Hepatocyte (in vitro differentiated cells): ENCODE data around the gene OR8B4. TPM values are rescaled to one million over a fixed set of nuclear protein-coding genes. Genes with fewer than 3 reads are reported as not detected.

Source experiments
- DNase-seq: peaks from one replicate; pipeline ENCODE4 v3.0.0-alpha.2; 2016; ENCODE audit warnings: low spot score
- H2AFZ ChIP-seq: fragments of 200-600 bp; sonication (generic); 2 replicates; pipeline ENCODE4 v1.6.0; 2016; ENCODE audit warnings: antibody characterized with exemption, mild to moderate bottlenecking
- H3K27ac ChIP-seq: fragments of 200-600 bp; sonication (generic); 2 replicates; pipeline ENCODE4 v1.5.1; 2016; ENCODE audit warnings: mild to moderate bottlenecking
- H3K27me3 ChIP-seq: fragments of 200-600 bp; sonication (generic); 2 replicates; pipeline ENCODE4 v1.6.1; 2016
- H3K36me3 ChIP-seq: fragments of 200-600 bp; sonication (generic); replicated peaks from 2 replicates; pipeline ENCODE4 v1.5.1; 2016; ENCODE audit warnings: low read depth; ENCODE audit not compliant: insufficient read depth
- H3K4me1 ChIP-seq: fragments of 200-600 bp; sonication (generic); 2 replicates; pipeline ENCODE4 v1.5.1; 2016; ENCODE audit warnings: mild to moderate bottlenecking, moderate library complexity; ENCODE audit not compliant: insufficient read depth
- H3K4me2 ChIP-seq: fragments of 200-600 bp; sonication (generic); 2 replicates; pipeline ENCODE4 v1.6.0; 2016
- H3K4me3 ChIP-seq: fragments of 200-600 bp; sonication (generic); 2 replicates; pipeline ENCODE4 v1.5.1; 2016; ENCODE audit warnings: mild to moderate bottlenecking
- H3K79me2 ChIP-seq: fragments of 200-600 bp; sonication (generic); 2 replicates; pipeline ENCODE4 v1.6.0; 2017; ENCODE audit warnings: mild to moderate bottlenecking
- H3K9me2 ChIP-seq: fragments of 200-600 bp; sonication (generic); replicated peaks from 2 replicates; pipeline ENCODE4 v1.6.0; 2017; ENCODE audit warnings: mild to moderate bottlenecking; ENCODE audit not compliant: insufficient read depth
- H3K9me3 ChIP-seq: fragments of 200-600 bp; sonication (generic); 2 replicates; pipeline ENCODE4 v1.5.1; 2016; ENCODE audit warnings: low read depth, mild to moderate bottlenecking
- H4K20me1 ChIP-seq: fragments of 200-600 bp; sonication (generic); 2 replicates; pipeline ENCODE4 v1.6.0; 2016; ENCODE audit warnings: mild to moderate bottlenecking; ENCODE audit not compliant: insufficient read depth, poor library complexity, severe bottlenecking
- EZH2 ChIP-seq: fragments of 200-600 bp; sonication (generic); IDR thresholded peaks from 2 replicates; pipeline ENCODE4 v1.6.1; 2016; ENCODE audit warnings: antibody characterized with exemption, mild to moderate bottlenecking, borderline replicate concordance
- EZH2phosphoT487 ChIP-seq: fragments of 200-600 bp; sonication (generic); IDR thresholded peaks from one replicate; pipeline ENCODE4 v1.6.1; 2018; ENCODE audit warnings: antibody characterized with exemption, mild to moderate bottlenecking, low read depth, moderate library complexity; ENCODE audit not compliant: unreplicated experiment, severe bottlenecking
- WGBS: methylation state at CpG from one replicate; pipeline ENCODE4 v1.1.6; 2016; ENCODE audit warnings: low lambda C conversion rate; ENCODE audit errors: missing lambda C conversion rate; 5-methylcytosine and 5-hydroxymethylcytosine counted together
- polyA plus RNA-seq: library from polyadenylated mRNA; unstranded; fragments of >200 nt; fragmentation: Nextera tagmentation; extraction: Ambion mirVana; gene quantifications from 2 replicates; pipeline ENCODE4 v1.2.1, GENCODE V29; 2016
- total RNA-seq: library from RNA; depleted of rRNA; stranded (reverse); fragments of >200 nt; gene quantifications from 2 replicates; pipeline ENCODE4 v1.2.3, GENCODE V29; 2014
- TF ChIP-seq, protein P1 (sequence below): fragments of 200-600 bp; sonication (generic); IDR thresholded peaks from 2 replicates; pipeline ENCODE4 v1.5.1; 2016; ENCODE audit warnings: antibody characterized with exemption, mild to moderate bottlenecking; ENCODE audit not compliant: poor library complexity

The OR8B4 gene
- total and polyA plus RNA-seq, 2 experiments from 2014 or later, result not detected

DNA sequence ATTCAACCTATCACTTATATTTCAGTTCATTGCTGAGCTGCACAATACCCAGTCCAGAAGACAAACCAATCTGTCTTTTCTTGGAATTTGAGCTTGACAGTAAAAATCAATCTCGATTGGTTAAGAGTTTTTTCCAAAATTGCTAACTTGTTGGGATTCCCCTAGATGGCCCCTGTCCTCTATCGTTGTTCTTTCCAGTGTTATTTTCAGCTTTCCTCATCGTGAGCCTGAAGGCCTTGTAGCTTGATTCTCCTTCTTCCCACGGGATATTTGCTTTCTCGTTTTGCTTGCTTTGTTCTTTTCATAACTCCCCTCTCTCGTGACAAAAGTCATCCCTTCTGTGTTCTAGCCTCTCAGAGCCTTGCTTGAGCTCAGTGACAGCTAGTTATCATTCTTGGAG, 17.8 kb upstream of the OR8B4 start:
- TF ChIP-seq EZH2, result no peak
- TF ChIP-seq EZH2phosphoT487, result no peak
- TF ChIP-seq, protein P1, sequence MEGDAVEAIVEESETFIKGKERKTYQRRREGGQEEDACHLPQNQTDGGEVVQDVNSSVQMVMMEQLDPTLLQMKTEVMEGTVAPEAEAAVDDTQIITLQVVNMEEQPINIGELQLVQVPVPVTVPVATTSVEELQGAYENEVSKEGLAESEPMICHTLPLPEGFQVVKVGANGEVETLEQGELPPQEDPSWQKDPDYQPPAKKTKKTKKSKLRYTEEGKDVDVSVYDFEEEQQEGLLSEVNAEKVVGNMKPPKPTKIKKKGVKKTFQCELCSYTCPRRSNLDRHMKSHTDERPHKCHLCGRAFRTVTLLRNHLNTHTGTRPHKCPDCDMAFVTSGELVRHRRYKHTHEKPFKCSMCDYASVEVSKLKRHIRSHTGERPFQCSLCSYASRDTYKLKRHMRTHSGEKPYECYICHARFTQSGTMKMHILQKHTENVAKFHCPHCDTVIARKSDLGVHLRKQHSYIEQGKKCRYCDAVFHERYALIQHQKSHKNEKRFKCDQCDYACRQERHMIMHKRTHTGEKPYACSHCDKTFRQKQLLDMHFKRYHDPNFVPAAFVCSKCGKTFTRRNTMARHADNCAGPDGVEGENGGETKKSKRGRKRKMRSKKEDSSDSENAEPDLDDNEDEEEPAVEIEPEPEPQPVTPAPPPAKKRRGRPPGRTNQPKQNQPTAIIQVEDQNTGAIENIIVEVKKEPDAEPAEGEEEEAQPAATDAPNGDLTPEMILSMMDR, result no peak
- Histone ChIP-seq H3K4me3 (no peak overlapping the region), H3K9me2 (no peaks in the 10 kb centered on the region), H3K27ac (no peak overlapping the region), H3K79me2 (no peaks in the 10 kb centered on the region), H2AFZ (no peak overlapping the region), H3K9me3 (no peaks in the 10 kb centered on the region), H3K36me3 (no peaks in the 10 kb centered on the region), H3K4me1 (no peaks in the 10 kb centered on the region), H3K27me3 (no peaks in the 10 kb centered on the region), H4K20me1 (no peaks in the 10 kb centered on the region), H3K4me2 (no peak overlapping the region)
- 69% methylated on average over 6 of the region's 6 CpGs for WGBS
- DNase-seq, result no peak

DNA sequence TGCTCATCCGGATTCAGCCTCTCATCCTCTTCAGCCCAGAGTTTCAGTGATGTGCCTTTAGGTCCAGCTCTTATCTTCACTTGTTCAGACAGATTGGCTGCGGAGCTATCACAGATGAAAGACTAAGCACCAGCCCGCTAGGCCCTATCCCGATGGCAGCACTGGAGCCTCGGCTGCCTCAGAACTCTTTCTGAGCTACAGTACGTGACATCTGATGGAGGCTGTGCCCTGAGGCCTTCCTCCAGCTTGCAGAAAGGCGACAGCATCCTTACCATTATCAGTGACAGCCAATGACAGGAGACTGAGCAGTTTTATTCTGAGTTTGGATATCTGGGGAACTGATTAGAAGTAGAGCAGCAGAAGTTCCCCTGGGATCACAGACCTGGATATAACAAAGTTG, 16.8 kb upstream of the OR8B4 start:
- no peaks in the 10 kb centered on the region for H3K9me2 ChIP-seq
- no peaks in the 10 kb centered on the region for H3K79me2 ChIP-seq
- H3K9me3 ChIP-seq, result no peaks in the 10 kb centered on the region
- H3K4me3 ChIP-seq, result no peak overlapping the region
- TF ChIP-seq EZH2 (no peak), EZH2phosphoT487 (no peak)
- TF ChIP-seq, protein P1, result no peak
- no peaks in the 10 kb centered on the region for H3K36me3 ChIP-seq
- H2AFZ ChIP-seq, result no peak overlapping the region
- H3K27ac ChIP-seq, result no peak overlapping the region
- WGBS, result 75% methylated on average over 7 of the region's 7 CpGs
- DNase-seq, result no peak
- no peaks in the 10 kb centered on the region for H3K4me1 ChIP-seq
- no peaks in the 10 kb centered on the region for H3K27me3 ChIP-seq
- H4K20me1 ChIP-seq, result no peaks in the 10 kb centered on the region
- no peak overlapping the region for H3K4me2 ChIP-seq

DNA sequence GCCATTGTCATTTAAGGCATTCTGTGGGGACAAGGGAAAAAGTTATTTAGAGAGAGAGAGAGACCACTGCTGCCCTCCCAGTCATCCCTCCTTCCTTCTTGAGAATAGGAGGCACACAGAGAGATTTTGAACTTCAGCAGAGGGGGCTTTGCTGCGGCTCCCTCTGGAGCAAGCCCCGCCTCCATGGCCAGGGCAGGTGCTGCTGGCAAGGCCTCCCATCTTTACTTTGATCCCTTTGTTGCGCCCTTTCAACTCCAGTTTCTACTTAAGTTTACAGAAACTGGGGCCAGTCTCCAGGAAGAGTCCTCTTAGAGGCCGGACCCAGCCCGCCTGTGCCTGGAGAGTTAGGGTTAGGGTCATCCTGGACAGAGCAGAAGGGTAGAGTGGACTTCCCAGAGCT, 16.4 kb upstream of the OR8B4 start:
- H3K4me1 ChIP-seq, result no peaks in the 10 kb centered on the region
- no peak overlapping the region for H3K27ac ChIP-seq
- H3K36me3 ChIP-seq, result no peaks in the 10 kb centered on the region
- no peak overlapping the region for H3K4me3 ChIP-seq
- no peaks in the 10 kb centered on the region for H3K9me3 ChIP-seq
- no peaks in the 10 kb centered on the region for H3K9me2 ChIP-seq
- no peaks in the 10 kb centered on the region for H4K20me1 ChIP-seq
- H2AFZ ChIP-seq, result no peak overlapping the region
- 96% methylated on average over 5 of the region's 5 CpGs for WGBS
- TF ChIP-seq, protein P1, result no peak
- TF ChIP-seq EZH2phosphoT487 (no peak), EZH2 (no peak)
- no peaks in the 10 kb centered on the region for H3K79me2 ChIP-seq
- no peaks in the 10 kb centered on the region for H3K27me3 ChIP-seq
- H3K4me2 ChIP-seq, result no peak overlapping the region
- no peak for DNase-seq

DNA sequence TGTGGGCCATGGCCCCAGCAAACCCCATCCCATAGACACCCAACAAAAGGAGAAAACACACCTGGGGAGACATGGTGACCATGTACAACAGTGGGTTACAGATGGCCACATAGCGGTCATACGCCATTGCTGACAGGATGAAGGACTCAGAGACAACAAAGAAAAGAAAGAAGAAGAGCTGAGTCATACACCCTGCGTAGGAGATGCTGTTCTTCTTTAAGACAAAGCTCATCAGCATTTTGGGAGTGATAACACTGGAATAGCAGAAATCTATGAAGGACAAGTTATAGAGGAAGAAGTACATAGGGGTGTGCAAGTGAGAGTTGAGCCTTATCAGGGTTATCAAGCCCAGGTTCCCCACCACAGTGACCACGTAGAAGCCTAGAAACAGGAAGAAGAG, 15.9 kb upstream of the OR8B4 start:
- Histone ChIP-seq H3K4me2 (no peak overlapping the region), H4K20me1 (no peaks in the 10 kb centered on the region), H3K9me3 (no peaks in the 10 kb centered on the region), H3K27me3 (no peaks in the 10 kb centered on the region), H3K79me2 (no peaks in the 10 kb centered on the region), H3K9me2 (no peaks in the 10 kb centered on the region), H2AFZ (no peak overlapping the region), H3K27ac (no peak overlapping the region), H3K4me1 (no peaks in the 10 kb centered on the region), H3K36me3 (no peaks in the 10 kb centered on the region), H3K4me3 (no peak overlapping the region)
- TF ChIP-seq, protein P1, result no peak
- TF ChIP-seq EZH2phosphoT487 (no peak), EZH2 (no peak)
- 87% methylated on average over 4 of the region's 4 CpGs for WGBS
- no peak for DNase-seq
